Vagina (tissue), 2 donors: ENCODE measurements around the gene FADS2. TPM values are rescaled to one million over a fixed set of nuclear protein-coding genes. Genes with fewer than 3 reads are reported as not detected.

Source experiments
- DNase-seq, 2 donors: peaks; one replicate each; pipeline ENCODE4 v3.0.0-alpha.2; 2017; ENCODE audit errors: extremely low spot score in 2 of 2
- H3K27ac ChIP-seq: fragments of 200-600 bp; sonication (generic); one replicate; pipeline ENCODE4 v1.5.1; 2019
- H3K27me3 ChIP-seq: fragments of 200-600 bp; sonication (generic); one replicate; pipeline ENCODE4 v1.5.1; 2019
- H3K36me3 ChIP-seq, 2 donors: fragments of 200-600 bp; sonication (generic); one replicate each; pipeline ENCODE4 v1.5.1; 2017 to 2019
- H3K4me1 ChIP-seq: fragments of 200-600 bp; sonication (generic); one replicate; pipeline ENCODE4 v1.5.1; 2019
- H3K4me3 ChIP-seq, 2 donors: fragments of 200-600 bp; sonication (generic); 1 replicate in 1 of 2; 2 replicates in 1 of 2; pipeline ENCODE4 v1.5.1; 2016 to 2019
- H3K9me3 ChIP-seq: fragments of 200-600 bp; sonication (generic); one replicate; pipeline ENCODE4 v1.5.1; 2019
- POLR2A ChIP-seq, 2 donors: fragments of 450-650 bp; IDR thresholded peaks; one replicate each; pipeline ENCODE4 v1.6.1; 2017; ENCODE audit warnings: antibody characterized with exemption in 2 of 2, mild to moderate bottlenecking in 2 of 2, moderate library complexity in 2 of 2
- POLR2AphosphoS5 ChIP-seq, 2 donors: sonication (generic); formaldehyde crosslinking; IDR thresholded peaks; one replicate each; pipeline ENCODE4 v1.9.0; 2017; ENCODE audit warnings: antibody characterized with exemption in 2 of 2, mild to moderate bottlenecking in 2 of 2, low read depth in 1 of 2; ENCODE audit not compliant: insufficient read depth in 1 of 2
- intact Hi-C: fragments of 100-400 bp; cut with DNase I; formaldehyde crosslinking; loops from one replicate; pipeline ENCODE4 v1.15.1; 2023
- total RNA-seq: library from RNA; depleted of rRNA; stranded (reverse); fragments of >200 nt; gene quantifications from one replicate; pipeline ENCODE4 v1.2.3, GENCODE V29; 2016
- TF ChIP-seq, protein P1 (sequence below), 3 experiments: fragments of 450-650 bp in 2 of 3; fragments of 200-600 bp in 1 of 3; sonication (generic) in 1 of 3; IDR thresholded peaks; one replicate each; pipeline ENCODE4 v1.5.1; 2017 to 2019; ENCODE audit warnings: antibody characterized with exemption in 3 of 3, mild to moderate bottlenecking in 2 of 3, moderate library complexity in 2 of 3

The FADS2 gene
- total RNA-seq, 1 donor from 2014 or later = 25.5 TPM

DNA sequence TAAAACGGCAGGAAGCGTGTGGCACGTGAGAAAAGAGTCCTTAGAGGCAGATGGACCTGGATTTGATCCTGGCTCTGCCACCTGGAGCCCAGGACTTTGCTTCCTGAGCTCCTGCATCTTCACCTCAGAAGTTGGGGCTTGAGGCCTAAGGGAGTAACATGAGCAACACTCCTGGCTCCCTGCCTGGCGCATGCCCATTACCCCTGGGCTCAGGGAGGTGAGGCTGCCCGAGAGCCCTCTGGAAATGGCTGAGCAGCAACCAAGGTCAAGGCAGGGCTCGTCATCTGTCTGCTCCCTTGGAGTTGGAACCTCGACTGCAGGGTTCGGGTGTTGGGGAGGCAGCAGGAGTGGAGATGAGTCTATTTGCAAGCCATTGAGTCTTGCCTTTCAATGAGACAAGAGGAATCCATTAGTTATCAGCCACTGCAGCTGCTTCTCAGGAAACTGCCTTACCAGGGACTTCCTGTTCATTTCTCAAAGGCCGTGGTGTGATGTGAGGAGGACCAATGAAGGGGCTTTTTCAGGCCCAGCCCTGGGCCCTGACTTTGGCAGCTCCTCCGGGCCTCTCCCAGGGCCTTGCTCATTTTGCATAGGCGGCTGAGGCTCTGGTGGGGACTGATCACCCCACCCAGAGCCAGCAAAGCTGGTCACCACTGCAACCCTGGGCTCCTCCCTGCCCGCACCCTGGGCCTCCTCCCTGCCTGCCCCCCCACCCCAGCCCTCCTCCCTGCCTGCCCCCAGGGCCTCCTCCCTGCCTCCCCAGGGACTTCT is 6.4 kb downstream of the FADS2 start:
- DNase-seq = no peak
- Histone ChIP-seq H3K27me3 (no peaks in the 10 kb centered on the region), H3K9me3 (no peaks in the 10 kb centered on the region), H3K4me3 (no peak overlapping the region), H3K4me1 (peaks cover 50% of the 10 kb centered on the region), H3K27ac (peak overlapping the region; percentile 76), H3K36me3 (no peaks in the 10 kb centered on the region)
- TF ChIP-seq POLR2AphosphoS5 (IDR thresholded peaks at IDR 0.05; ENCODE audit: insufficient read depth in 1 of 2, low read depth in 1 of 2) (peak in 1 of 2 donors; percentile 22), POLR2A (IDR thresholded peaks at IDR 0.05) (no peak)
- intact Hi-C loops = no loop called here

DNA sequence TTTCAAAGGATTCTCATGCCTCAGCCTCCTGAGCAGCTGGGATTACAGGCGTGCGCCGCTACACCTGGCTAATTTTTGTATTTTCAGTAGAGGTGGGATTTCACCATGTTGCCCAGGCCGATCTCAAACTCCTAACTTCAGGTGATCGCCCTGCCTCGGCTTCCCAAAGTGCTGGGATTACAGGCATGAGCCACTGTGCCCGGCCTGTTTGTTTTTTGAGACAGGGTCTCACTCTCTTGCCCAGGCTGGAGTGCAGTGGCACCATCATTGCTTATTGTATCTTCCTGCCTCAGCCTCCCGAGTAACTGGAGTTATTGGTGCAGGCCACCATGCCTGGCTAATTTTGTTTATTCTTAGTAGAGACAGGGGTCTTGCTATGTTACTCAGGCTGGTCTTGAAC is 8.1 kb downstream of the FADS2 start:
- H3K36me3 ChIP-seq = peaks cover 0 to 7% of the 10 kb centered on the region in 2 donors
- H3K27ac ChIP-seq = peak overlapping the region; percentile 48

DNA sequence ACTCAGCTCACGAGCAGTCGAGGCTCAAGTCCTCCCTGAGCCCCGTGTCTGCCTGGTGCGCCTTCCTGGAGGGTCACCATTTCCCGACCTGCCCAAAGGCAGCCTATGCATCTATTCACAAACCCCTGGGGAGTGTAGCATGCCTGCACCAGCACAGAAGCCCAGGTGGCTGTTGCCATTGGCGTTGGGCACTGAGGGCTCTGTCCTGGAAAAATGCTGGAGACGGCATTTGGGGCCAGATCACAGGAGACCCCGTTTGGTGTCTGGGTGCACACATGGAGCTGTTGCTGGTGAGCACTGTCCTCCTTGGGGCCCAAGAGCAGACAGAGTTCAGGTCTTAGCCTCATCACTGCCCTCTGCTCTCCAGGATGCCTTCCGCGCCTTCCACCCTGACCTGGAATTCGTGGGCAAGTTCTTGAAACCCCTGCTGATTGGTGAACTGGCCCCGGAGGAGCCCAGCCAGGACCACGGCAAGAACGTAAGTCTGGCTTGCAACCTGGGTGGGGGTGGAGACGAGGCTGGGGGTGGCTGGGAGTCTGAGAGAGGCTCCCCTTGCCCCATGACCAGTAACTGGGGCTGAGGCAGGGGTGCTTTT is 9.4 kb downstream of the FADS2 start:
- Histone ChIP-seq H3K27ac (no peak overlapping the region), H3K4me1 (peaks cover 31% of the 10 kb centered on the region), H3K4me3 (no peak overlapping the region), H3K36me3 (peaks cover 0 to 9% of the 10 kb centered on the region in 2 donors), H3K27me3 (no peaks in the 10 kb centered on the region), H3K9me3 (no peaks in the 10 kb centered on the region)
- intact Hi-C loops = no loop called here
- DNase-seq = no peak
- no peak for TF ChIP-seq POLR2A (IDR thresholded peaks at IDR 0.05)
- TF ChIP-seq POLR2AphosphoS5 (IDR thresholded peaks at IDR 0.05; ENCODE audit: insufficient read depth in 1 of 2, low read depth in 1 of 2) = no peak
- TF ChIP-seq, protein P1, sequence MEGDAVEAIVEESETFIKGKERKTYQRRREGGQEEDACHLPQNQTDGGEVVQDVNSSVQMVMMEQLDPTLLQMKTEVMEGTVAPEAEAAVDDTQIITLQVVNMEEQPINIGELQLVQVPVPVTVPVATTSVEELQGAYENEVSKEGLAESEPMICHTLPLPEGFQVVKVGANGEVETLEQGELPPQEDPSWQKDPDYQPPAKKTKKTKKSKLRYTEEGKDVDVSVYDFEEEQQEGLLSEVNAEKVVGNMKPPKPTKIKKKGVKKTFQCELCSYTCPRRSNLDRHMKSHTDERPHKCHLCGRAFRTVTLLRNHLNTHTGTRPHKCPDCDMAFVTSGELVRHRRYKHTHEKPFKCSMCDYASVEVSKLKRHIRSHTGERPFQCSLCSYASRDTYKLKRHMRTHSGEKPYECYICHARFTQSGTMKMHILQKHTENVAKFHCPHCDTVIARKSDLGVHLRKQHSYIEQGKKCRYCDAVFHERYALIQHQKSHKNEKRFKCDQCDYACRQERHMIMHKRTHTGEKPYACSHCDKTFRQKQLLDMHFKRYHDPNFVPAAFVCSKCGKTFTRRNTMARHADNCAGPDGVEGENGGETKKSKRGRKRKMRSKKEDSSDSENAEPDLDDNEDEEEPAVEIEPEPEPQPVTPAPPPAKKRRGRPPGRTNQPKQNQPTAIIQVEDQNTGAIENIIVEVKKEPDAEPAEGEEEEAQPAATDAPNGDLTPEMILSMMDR (IDR thresholded peaks at IDR 0.05) = no peak

More for the DNA sequence above, 8.1 kb downstream of the FADS2 start:
- TF ChIP-seq, protein P1 (IDR thresholded peaks at IDR 0.05) = no peak
- TF ChIP-seq POLR2AphosphoS5 (IDR thresholded peaks at IDR 0.05; ENCODE audit: insufficient read depth in 1 of 2, low read depth in 1 of 2) (no peak), POLR2A (IDR thresholded peaks at IDR 0.05) (no peak)
- intact Hi-C loops = no loop called here
- H3K4me3 ChIP-seq = no peak overlapping the region
- DNase-seq = no peak
- H3K27me3 ChIP-seq = no peaks in the 10 kb centered on the region
- H3K4me1 ChIP-seq = peaks cover 42% of the 10 kb centered on the region
- H3K9me3 ChIP-seq = no peaks in the 10 kb centered on the region

DNA sequence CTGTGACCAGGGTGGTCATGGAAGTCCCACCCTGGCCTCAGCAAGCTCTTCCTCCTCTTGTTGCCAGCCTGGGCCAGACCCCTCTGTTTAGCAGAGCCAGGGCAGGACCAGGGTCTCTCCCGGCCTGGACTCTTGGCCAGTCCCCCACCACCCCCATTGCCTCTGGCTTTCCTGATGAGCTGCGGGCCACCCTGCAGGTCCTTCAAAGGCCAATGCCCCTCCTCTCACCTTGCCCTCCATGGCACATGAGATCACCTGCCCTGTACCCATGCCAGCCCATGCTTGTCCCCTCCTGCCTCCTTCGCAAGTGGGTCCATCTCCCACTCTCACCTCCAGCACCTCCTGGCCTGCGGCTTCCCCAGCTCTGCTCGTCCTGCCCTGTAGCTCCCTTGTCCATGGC is 10.4 kb downstream of the FADS2 start:
- Histone ChIP-seq H3K27me3 (no peaks in the 10 kb centered on the region), H3K36me3 (peaks cover 0 to 13% of the 10 kb centered on the region in 2 donors), H3K4me1 (peaks cover 31% of the 10 kb centered on the region), H3K4me3 (no peak overlapping the region), H3K27ac (no peak overlapping the region), H3K9me3 (no peaks in the 10 kb centered on the region)
- TF ChIP-seq, protein P1 (IDR thresholded peaks at IDR 0.05) = no peak
- no peak for TF ChIP-seq POLR2AphosphoS5 (IDR thresholded peaks at IDR 0.05; ENCODE audit: insufficient read depth in 1 of 2, low read depth in 1 of 2)
- TF ChIP-seq POLR2A (IDR thresholded peaks at IDR 0.05) = no peak
- DNase-seq = no peak
- intact Hi-C loops = no loop called here

DNA sequence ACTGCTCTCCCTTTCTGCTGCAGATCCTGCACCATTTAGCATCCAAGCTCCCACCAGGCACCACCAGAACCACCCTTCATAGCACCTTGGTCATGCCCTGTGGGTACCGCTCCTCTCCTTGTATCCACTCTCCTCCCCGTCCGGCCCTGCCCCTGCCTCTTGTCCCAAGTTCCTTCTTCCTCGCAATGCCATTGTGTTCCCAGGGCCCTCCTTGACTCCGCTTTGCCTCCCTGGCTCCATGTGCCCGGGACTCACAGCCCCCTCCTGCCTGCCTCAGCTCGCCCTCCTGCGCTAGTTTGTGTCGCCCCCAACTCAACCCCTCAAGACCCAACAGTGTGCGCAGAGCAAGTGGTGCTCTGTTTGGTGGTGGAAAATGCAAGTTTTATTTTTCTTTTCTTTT is 10.8 kb downstream of the FADS2 start:
- Histone ChIP-seq H3K4me3 (no peak overlapping the region), H3K27ac (no peak overlapping the region), H3K4me1 (peaks cover 27% of the 10 kb centered on the region), H3K36me3 (peaks cover 0 to 13% of the 10 kb centered on the region in 2 donors), H3K27me3 (no peaks in the 10 kb centered on the region), H3K9me3 (no peaks in the 10 kb centered on the region)
- intact Hi-C loops = no loop called here
- no peak for DNase-seq
- TF ChIP-seq POLR2AphosphoS5 (IDR thresholded peaks at IDR 0.05; ENCODE audit: insufficient read depth in 1 of 2, low read depth in 1 of 2) (no peak), POLR2A (IDR thresholded peaks at IDR 0.05) (no peak)
- TF ChIP-seq, protein P1 (IDR thresholded peaks at IDR 0.05) = no peak
